GM18505 (cell line): ENCODE measurements around the gene DCUN1D2.

ENCODE experiments used
- ATAC-seq: cut with Tn5 transposase; IDR thresholded peaks from one replicate; pipeline ENCODE4 v1.9.1; 2021; ENCODE audit not compliant: unreplicated experiment
- POLR2A ChIP-seq: IDR thresholded peaks from 4 replicates; pipeline ENCODE4 v1.6.1; 2011; ENCODE audit warnings: borderline replicate concordance; ENCODE audit not compliant: insufficient read depth, insufficient read length; ENCODE audit errors: extremely low read depth

DCUN1D2 gene

DNA sequence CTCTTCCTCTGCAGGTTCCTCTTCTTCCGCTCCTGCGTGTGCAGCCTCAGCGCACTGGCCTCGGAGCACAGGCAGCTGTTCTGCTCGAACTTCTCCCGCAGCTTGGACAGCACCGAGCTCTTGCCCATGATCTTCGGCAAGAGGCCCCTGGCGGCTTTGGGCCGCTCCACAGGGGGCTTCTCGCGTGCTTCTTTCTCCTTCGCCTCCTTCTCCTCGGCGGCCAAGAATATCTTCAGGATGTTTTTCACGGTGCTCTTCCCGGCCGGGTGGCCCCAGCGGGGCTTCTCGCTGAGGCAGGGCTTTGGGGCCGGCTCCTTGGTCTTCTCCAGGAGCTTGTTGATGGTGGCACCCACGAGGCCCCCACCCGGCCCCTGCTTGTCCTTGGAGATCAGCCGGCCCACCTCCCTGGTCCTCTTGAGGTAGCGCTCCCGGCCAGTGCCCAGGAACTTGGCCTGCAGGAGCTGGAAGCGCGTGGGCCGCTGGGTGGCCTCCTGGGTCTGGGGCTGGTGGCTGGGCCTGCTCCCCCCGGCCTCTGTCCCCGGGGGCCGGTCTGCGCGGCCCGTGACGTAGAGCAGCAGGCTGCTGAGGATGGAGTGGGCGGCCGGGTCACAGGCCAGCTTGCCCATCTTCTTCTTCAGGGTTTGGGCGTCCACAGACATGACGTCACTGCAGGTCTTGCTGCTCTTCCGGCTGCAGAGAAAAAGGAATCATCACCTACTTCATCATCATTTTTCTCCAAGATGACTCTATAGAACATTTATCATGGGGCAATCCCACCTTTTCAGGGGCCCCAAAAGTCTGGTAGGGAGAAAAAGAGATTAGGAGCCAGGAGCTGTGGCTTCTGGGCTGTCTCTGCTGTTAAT lies 82.7 kb downstream of the DCUN1D2 start:
- no peak for TF ChIP-seq POLR2A
- no peak for ATAC-seq

DNA sequence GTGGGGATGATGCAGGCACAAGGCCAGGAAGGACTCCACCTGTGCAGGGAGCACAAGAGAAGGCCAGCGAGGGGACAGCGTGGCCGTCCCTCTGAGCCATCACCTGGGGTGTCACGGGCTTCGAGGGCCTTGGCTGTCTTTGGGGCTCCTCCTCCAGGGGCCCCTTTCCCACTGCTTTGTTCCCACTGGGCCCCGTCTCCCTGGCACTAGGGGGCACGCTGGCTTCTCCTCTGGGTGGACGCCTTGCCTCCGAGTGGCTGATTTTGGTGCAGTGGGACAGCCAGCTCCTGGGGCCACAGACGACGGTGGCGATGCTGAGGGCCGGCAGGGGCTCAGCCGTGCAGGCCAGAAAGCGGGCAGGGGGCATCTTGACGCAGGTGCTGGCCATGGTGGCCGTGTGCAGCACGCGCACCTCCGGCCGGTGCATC lies 83.4 kb downstream of the DCUN1D2 start:
- no peak for TF ChIP-seq POLR2A
- ATAC-seq = no peak

- TF ChIP-seq POLR2A = no peak
- ATAC-seq = no peak
These were observed 84.0 kb downstream of the DCUN1D2 start for GRCh38 chr13:113406321-113407102.
